HCT116 (cell line): Measurements from ENCODE around the gene DLG2.

Experiments
- CTCF ChIP-seq, 3 experiments: fragments of 200-600 bp in 1 of 3; sonication (generic) in 1 of 3; IDR thresholded peaks in 2 of 3; conservative IDR thresholded peaks in 1 of 3; 2 replicates each; pipeline ENCODE4 v1.5.1; 2012 to 2017; ENCODE audit warnings: low read depth in 2 of 3, low read length in 2 of 3, antibody characterized with exemption in 1 of 3, borderline replicate concordance in 1 of 3, control low read depth in 1 of 3, mild to moderate bottlenecking in 1 of 3, mixed read lengths in 1 of 3, mixed run types in 1 of 3, moderate library complexity in 1 of 3; ENCODE audit not compliant: insufficient read depth in 1 of 3
- ZBTB33 ChIP-seq: IDR thresholded peaks from 2 replicates; pipeline ENCODE4 v1.6.1; 2011; ENCODE audit warnings: mild to moderate bottlenecking, low read length, moderate library complexity; ENCODE audit not compliant: insufficient replicate concordance; ENCODE audit errors: extremely low read depth

GRCh38 chr11:84137505-84137904 is 1489.6 kb downstream of the DLG2 start:
- TF ChIP-seq ZBTB33 (no peak), CTCF (IDR thresholded peaks at IDR 0.05 in 2 of 3, conservative IDR thresholded peaks at IDR 0.05 in 1 of 3; ENCODE audit: borderline replicate concordance in 1 of 3, insufficient read depth in 1 of 3, low read depth in 2 of 3, low read length in 2 of 3) (no peak)
